A673 (cell line): ENCODE data around the gene SPATA13. TPM values are rescaled to one million over a fixed set of nuclear protein-coding genes. Genes with fewer than 3 reads are reported as not detected.
A peak's percentile ranks its signal among the peaks of the same experiment; 100 is the strongest.

ENCODE experiments used
- BruUV-seq: library from RNA; stranded (reverse); fragments of 400-500 nt; replicated peaks from 2 replicates; lab custom pipeline; 2021; lab: Mats Ljungman, UMichigan
- CTCF ChIA-PET: fragments of 300-600 bp; sonication (Branson Sonifier 250); formaldehyde crosslinking; loops from one replicate; lab custom pipeline; 2022; ENCODE audit warnings: antibody characterized with exemption; lab: Charles Lee
- POLR2A ChIA-PET: fragments of 300-600 bp; sonication (Branson Sonifier 250); formaldehyde crosslinking; loops from one replicate; lab custom pipeline; 2022; ENCODE audit warnings: antibody characterized with exemption; ENCODE audit not compliant: low non-redundant PET; lab: Charles Lee
- DNase-seq: peaks from one replicate; pipeline ENCODE4 v3.0.0-alpha.2; 2015; ENCODE audit warnings: low spot score
- H3K27ac ChIP-seq: fragments of 200-600 bp; sonication (generic); 2 replicates; pipeline ENCODE4 v1.5.1; 2016; ENCODE audit warnings: mixed run types, low read depth, mild to moderate bottlenecking, mixed read lengths, antibody characterized with exemption, low read length; ENCODE audit not compliant: poor library complexity, severe bottlenecking
- H3K27me3 ChIP-seq: fragments of 200-600 bp; sonication (generic); replicated peaks from 2 replicates; pipeline ENCODE4 v1.6.1; 2017; ENCODE audit warnings: mixed run types, low read depth, mild to moderate bottlenecking, mixed read lengths, antibody characterized with exemption, low read length; ENCODE audit not compliant: insufficient read depth, poor library complexity
- H3K36me3 ChIP-seq: fragments of 200-600 bp; sonication (generic); 2 replicates; pipeline ENCODE4 v1.6.1; 2016; ENCODE audit warnings: mixed run types, mild to moderate bottlenecking, mixed read lengths, antibody characterized with exemption, low read length; ENCODE audit not compliant: insufficient read depth, poor library complexity, severe bottlenecking
- H3K4me1 ChIP-seq: fragments of 200-600 bp; sonication (generic); 2 replicates; pipeline ENCODE4 v1.6.1; 2017; ENCODE audit warnings: mixed run types, mild to moderate bottlenecking, mixed read lengths, antibody characterized with exemption, low read length; ENCODE audit not compliant: insufficient read depth, poor library complexity, severe bottlenecking
- H3K4me3 ChIP-seq: fragments of 200-600 bp; sonication (generic); 2 replicates; pipeline ENCODE4 v1.5.1; 2016; ENCODE audit warnings: low read depth, mixed run types, mild to moderate bottlenecking, mixed read lengths, low read length; ENCODE audit not compliant: poor library complexity, severe bottlenecking
- H3K9me3 ChIP-seq: fragments of 200-600 bp; sonication (generic); 2 replicates; pipeline ENCODE4 v1.6.1; 2016; ENCODE audit warnings: mixed run types, low read depth, mild to moderate bottlenecking, mixed read lengths, antibody characterized with exemption, low read length; ENCODE audit not compliant: poor library complexity, severe bottlenecking
- CTCF ChIP-seq: fragments of 300-800, 200-600 bp; sonication (generic); conservative IDR thresholded peaks from 2 replicates; pipeline ENCODE4 v1.5.1; 2017; ENCODE audit warnings: low read depth, mild to moderate bottlenecking, antibody characterized with exemption, low read length, moderate library complexity, mixed read lengths
- EZH2 ChIP-seq: fragments of 200-600 bp; sonication (generic); IDR thresholded peaks from 2 replicates; pipeline ENCODE4 v1.6.1; 2017; ENCODE audit warnings: borderline replicate concordance, low read depth, mild to moderate bottlenecking, mixed read lengths, antibody characterized with exemption, low read length; ENCODE audit not compliant: poor library complexity, severe bottlenecking
- intact Hi-C: fragments of 100-400 bp; cut with micrococcal nuclease; formaldehyde crosslinking; loops from one replicate; pipeline ENCODE4 v1.10.0; 2022; ENCODE audit not compliant: unreplicated experiment
- total RNA-seq: library from RNA; stranded (reverse); gene quantifications from 2 replicates; pipeline ENCODE4 v1.2.3, GENCODE V29; 2021

SPATA13 gene
- total RNA-seq, 1 experiment from 2014 or later, result 58.2 TPM

- POLR2A ChIA-PET, result no interaction called here
- no peak for TF ChIP-seq CTCF
- TF ChIP-seq EZH2, result no peak
- H3K27ac ChIP-seq, result no peak overlapping the region
- H3K9me3 ChIP-seq, result no peaks in the 10 kb centered on the region
- no peaks in the 10 kb centered on the region for H3K4me1 ChIP-seq
- intact Hi-C loops, result no loop called here
- H3K36me3 ChIP-seq, result no peaks in the 10 kb centered on the region
- H3K27me3 ChIP-seq, result no peaks in the 10 kb centered on the region
- no peak for DNase-seq
- CTCF ChIA-PET, result no interaction called here
- no TSS peak for BruUV-seq
- H3K4me3 ChIP-seq, result no peak overlapping the region
Observed at GRCh38 chr13:24146961-24147569, 13.5 kb upstream of the SPATA13 start.

DNA sequence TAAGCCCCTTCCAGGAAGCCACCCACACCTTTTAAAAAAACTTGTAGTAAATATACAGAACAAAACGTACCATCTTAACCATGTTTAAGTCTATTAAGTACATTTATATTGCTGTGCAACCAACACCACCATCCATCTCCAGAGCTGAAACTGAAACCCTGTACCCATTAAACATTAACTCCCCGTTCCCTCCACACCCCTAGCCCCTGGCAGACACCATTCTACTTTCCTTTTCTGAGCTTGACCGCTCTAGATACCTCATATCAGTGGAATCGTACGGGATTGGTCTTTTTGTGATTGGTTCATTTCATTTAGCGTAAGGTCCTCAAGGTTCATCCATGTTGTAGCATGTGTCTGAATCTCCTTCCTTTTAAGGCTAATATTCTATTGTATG lies 13.0 kb upstream of the SPATA13 start:
- DNase-seq, result no peak
- no TSS peak for BruUV-seq
- Histone ChIP-seq H3K4me1 (no peaks in the 10 kb centered on the region), H3K27ac (no peak overlapping the region), H3K36me3 (no peaks in the 10 kb centered on the region), H3K9me3 (no peaks in the 10 kb centered on the region), H3K4me3 (no peak overlapping the region), H3K27me3 (no peaks in the 10 kb centered on the region)
- TF ChIP-seq CTCF (no peak), EZH2 (no peak)
- intact Hi-C loops, result no loop called here
- CTCF ChIA-PET, result no interaction called here
- POLR2A ChIA-PET, result no interaction called here

GRCh38 chr13:24148414-24149235 lies 11.9 kb upstream of the SPATA13 start:
- Histone ChIP-seq H3K27me3 (no peaks in the 10 kb centered on the region), H3K4me1 (no peaks in the 10 kb centered on the region), H3K4me3 (no peak overlapping the region), H3K9me3 (no peaks in the 10 kb centered on the region), H3K27ac (no peak overlapping the region), H3K36me3 (no peaks in the 10 kb centered on the region)
- CTCF ChIA-PET, result no interaction called here
- intact Hi-C loops, result no loop called here
- DNase-seq, result peak; percentile 81
- POLR2A ChIA-PET, result no interaction called here
- TF ChIP-seq EZH2 (no peak), CTCF (no peak)
- no TSS peak for BruUV-seq
